Retinal pigment epithelial cell (primary cell): ENCODE results near the gene PPL.
A peak's percentile ranks its signal among the peaks of the same experiment; 100 is the strongest.
"Not testable (repeated sequence)": the region's sequence is repeated elsewhere in the genome, so short reads cannot be mapped to it uniquely, and the experiment has no call there.

Source experiments
- DNase-seq: peaks from one replicate; pipeline ENCODE4 v3.0.0-alpha.2; 2010; ENCODE audit warnings: low read depth
- H3K4me3 ChIP-seq: 2 replicates; pipeline ENCODE4 v1.5.1; 2011; ENCODE audit warnings: mild to moderate bottlenecking, low read length, control low read depth, moderate library complexity
- TF ChIP-seq, protein P1 (sequence below): conservative IDR thresholded peaks from 2 replicates; pipeline ENCODE4 v1.5.1; 2011; ENCODE audit warnings: low read depth, low read length, control low read depth, inconsistent platforms

PPL gene

DNA sequence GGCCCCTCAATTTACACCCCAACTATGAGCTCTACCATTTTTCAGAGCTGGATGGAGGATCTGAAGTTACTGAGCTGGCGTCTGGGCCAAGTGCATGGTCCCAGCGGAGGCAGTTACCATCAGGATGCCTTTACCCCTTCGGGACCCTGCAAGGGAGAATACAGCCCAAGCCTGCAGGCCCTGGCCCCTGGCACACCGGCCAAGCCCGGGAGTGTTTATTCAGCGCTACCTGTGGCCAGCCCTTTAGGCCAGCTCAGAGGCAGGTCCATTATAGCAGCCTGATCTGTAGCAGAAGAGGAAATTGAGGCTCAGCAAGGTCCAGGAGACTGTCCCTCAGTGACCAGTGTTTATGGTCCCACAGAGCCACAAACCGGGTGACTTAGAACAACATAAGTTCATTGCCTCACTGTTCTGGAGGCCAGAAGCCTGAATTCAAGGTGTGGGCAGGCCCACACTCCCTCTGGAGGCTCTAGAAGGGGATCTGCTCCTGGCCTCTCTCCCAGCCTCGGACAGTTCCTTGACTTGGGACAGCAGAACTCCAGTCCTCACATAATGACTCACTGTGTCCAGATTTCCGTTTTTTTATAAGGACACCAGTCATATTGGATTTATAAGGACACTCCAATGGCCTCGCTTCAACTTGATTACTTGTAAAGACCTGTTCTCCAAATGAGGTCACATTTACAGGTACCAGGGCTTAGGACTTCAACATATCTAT, 29.9 kb upstream of the PPL start:
- TF ChIP-seq, protein P1, sequence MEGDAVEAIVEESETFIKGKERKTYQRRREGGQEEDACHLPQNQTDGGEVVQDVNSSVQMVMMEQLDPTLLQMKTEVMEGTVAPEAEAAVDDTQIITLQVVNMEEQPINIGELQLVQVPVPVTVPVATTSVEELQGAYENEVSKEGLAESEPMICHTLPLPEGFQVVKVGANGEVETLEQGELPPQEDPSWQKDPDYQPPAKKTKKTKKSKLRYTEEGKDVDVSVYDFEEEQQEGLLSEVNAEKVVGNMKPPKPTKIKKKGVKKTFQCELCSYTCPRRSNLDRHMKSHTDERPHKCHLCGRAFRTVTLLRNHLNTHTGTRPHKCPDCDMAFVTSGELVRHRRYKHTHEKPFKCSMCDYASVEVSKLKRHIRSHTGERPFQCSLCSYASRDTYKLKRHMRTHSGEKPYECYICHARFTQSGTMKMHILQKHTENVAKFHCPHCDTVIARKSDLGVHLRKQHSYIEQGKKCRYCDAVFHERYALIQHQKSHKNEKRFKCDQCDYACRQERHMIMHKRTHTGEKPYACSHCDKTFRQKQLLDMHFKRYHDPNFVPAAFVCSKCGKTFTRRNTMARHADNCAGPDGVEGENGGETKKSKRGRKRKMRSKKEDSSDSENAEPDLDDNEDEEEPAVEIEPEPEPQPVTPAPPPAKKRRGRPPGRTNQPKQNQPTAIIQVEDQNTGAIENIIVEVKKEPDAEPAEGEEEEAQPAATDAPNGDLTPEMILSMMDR, result no peak
- DNase-seq, result no peak
- no peak overlapping the region for H3K4me3 ChIP-seq

DNA sequence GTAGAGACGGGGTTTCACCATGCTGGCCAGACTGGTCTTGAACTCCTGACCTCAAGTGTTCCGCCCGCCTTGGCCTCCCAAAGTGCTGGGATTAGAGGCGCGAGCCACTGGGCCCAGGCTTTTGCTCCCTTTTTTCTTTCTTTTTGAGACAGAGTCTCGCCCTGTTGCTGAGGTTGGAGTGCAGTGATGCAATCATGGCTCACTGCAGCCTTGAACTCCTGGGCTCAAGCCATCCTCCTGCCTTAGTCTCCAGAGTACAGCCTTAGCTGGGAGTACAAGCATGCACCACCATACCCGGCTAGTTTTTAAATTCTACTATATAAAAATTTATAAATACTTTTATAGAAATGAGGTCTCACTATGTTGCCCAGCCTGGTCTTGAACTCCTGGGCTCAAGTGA, 26.6 kb upstream of the PPL start:
- not testable (repeated sequence) for H3K4me3 ChIP-seq, DNase-seq

DNA sequence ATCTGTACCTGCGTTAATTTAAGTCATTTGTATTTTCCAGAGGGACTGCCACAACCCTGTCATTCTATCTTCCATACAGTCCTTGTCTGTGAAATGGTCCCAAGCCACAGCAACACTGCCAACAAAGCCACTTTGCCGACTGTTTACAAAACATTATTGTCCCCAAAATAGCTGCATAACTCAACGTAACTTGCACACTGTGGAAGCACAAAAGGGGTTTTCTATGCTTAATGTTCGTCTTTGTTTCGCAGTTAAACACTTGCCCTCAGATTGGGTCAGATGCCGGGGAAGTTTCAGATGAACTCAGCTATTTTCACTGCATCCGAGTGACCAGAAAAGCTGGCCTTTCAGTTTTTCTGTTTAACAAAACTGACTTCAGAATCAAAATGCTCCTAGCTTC, 25.8 kb upstream of the PPL start:
- TF ChIP-seq, protein P1, result no peak
- no peak overlapping the region for H3K4me3 ChIP-seq
- no peak for DNase-seq

DNA sequence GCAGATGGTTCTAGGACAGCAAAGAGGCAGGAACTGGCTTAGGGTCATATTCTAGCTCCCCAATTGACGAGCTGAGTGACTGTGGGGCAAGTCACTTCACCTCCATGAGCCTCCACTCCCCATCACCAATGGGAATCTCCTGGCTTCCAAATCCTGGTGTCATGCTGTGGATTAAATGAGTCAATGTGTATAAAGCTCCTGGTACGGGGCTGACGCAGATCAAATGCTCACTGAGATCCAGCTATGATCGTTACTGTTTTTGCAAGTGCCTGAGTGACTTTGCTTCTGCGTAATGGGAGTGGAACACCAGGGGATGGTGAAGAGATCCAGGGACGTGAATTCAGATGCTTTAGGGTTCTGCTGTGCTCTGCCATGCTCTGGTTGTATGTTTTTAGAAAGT, 23.6 kb upstream of the PPL start:
- H3K4me3 ChIP-seq, result no peak overlapping the region
- TF ChIP-seq, protein P1, result no peak
- DNase-seq, result no peak

DNA sequence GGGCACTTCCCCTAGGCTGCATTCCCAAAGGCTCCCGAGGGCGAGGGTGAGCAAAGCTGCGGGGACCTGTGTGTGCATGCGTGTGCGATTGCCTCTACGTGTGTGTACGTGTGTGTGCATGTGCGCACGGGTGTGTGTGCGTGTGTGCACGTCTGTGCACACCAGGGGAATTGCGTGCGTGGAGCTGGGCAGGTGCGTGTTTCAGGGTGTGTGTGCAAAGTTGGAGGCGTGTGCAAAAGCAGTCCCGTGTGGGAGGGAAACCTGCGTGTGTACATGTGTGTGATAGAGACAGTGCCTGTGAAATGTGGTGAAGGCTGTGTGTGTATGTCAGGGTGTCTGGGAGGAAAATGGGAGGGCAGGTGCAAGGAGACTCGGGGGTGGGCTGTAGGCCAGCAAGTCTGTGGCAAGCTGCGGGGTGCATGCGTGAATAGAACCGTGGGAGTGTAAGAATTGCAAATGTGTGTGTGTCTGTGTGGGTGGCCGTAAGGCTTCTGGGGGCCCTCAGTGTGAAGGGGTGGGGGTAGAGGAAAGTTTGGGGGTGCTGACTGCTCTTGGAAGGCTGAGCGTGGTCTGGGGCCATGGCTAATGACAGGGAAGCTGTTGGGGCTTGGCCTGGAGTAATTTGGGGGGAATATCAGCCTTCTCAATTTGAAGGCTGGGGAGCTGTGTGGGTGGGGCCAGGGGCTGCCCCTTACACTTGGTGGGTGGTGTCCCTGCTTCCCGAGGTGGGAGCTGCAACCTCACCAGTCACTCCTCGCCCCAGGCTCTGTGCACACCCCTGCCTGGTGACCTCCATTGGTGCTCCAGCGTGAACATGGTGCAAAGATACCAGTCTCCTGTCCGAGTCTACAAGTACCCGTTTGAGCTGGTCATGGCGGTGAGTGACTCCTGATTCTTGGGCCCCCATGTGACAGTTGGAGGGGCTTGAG, 21.8 kb upstream of the PPL start:
- no peak for DNase-seq
- TF ChIP-seq, protein P1, result no peak
- peak overlapping the region; percentile 24 for H3K4me3 ChIP-seq

DNA sequence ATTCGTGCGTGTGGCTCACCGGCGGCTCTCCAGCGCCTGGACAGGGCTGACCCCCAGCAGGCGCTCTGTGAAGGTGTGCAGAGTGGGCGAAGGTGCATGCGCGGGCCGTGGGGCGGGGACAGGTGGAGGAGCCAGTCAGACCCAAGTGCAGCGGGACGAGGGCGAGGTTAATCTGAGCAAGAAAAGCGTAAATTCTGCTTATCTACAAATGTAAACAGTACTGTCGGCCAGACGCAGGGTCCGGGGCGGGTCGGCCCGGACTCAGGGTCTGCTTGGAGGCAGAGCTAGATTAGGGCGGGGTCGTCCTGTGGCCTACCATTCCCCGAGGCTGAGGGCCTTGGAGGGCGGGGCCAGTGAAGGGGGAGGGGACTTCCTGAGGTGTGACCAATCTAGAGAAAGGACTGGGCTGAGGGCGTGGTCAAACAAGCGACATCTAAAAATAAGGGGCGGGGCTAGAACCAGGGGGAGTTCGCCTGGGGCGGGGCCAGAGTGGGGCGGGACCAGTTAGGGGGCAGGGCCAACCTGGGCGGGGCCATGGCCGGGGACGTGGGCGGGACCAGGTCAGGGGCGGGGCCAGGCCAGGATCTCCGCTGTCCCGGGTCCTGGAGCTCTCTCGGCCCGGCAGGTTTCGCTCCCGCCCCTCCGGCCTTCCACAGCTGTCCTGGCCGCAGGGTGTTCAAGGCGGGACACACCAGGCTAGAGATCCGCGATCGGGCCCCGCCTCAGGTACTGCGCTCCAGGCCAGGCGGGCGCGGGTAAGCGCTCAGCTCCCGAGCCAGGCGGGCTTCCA, 21.0 kb upstream of the PPL start, which contains the start of gene SEC14L5:
Gene SEC14L5, plus strand, starts transcription at position 611 of the 790 bp plus-strand sequence. CDS start 994 bp downstream, outside the sequence.
- TF ChIP-seq, protein P1, result no peak
- DNase-seq, result peak; percentile 86
- H3K4me3 ChIP-seq, result peak within 1 kb of the TSS; percentile 65

DNA sequence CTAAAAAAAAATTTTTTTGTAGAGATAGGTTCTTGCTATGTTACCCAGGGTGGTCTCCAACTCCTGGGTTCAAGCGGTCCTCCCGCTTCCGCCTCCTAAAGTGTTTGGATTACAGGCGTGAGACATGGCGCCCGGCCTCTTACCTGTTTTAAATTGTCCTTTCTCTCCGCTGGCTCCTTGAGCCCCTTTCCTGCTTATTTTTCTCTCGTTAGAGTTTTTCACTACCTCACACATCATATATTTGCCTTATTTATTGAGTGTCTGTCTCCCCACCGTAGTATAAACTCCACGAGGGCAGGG, 20.4 kb upstream of the PPL start:
- TF ChIP-seq, protein P1, result no peak
- DNase-seq, result no peak
- H3K4me3 ChIP-seq, result peak overlapping the region; percentile 65
